Measurements from ENCODE around the gene KRTAP1-4.

DNA sequence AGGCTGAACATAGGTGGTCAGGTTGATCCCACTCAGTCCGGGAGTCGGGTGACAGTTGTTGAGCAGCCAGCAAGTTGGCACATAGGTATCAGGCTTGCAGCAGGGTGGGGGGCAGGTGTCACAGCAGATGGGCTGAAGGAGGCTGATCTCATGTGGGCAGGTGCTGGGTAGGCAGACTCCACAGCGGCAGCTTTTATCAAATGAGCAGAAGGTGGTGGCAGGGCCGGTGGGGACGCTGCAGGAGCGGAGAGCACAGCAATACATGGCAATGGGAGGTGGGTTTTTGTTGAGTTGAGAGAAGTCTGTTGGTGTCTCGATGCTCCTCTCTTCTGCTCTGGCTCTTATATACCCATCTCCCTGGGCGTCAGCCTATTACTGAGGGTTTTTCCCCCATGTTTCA is 21.2 kb downstream of the KRTAP1-4 start, which contains the start of gene KRTAP3-1:
- TF ChIP-seq CTCF (IDR thresholded peaks at IDR 0.05) (no peak), POLR2AphosphoS5 (IDR thresholded peaks at IDR 0.05) (no peak), EP300 (IDR thresholded peaks at IDR 0.05) (no peak), POLR2A (IDR thresholded peaks at IDR 0.05) (no peak)

All from sigmoid colon (tissue), 4 donors.